ENCODE data around the gene INS.
A peak's percentile ranks its signal among the peaks of the same experiment; 100 is the strongest.

The INS gene

GRCh38 chr11:2139621-2140337 lies 21.2 kb downstream of the INS start:
- Mint-ChIP-seq H3K27me3 (peaks cover 30% of the 10 kb centered on the region), H3K4me1 (ENCODE audit: low read depth) (peaks cover 32% of the 10 kb centered on the region), H3K36me3 (no peaks in the 10 kb centered on the region), H3K4me3 (peak overlapping the region; percentile 47), H3K9me3 (ENCODE audit: low read depth) (no peaks in the 10 kb centered on the region), H3K27ac (no peak overlapping the region)

- Mint-ChIP-seq H3K4me1 (ENCODE audit: low read depth) (peaks cover 31% of the 10 kb centered on the region), H3K4me3 (peak within 1 kb of the TSS; percentile 81), H3K27ac (no peak within 1 kb of the TSS), H3K36me3 (no peaks in the 10 kb centered on the region), H3K27me3 (peaks cover 31% of the 10 kb centered on the region), H3K9me3 (ENCODE audit: low read depth) (no peaks in the 10 kb centered on the region)
Measured at GRCh38 chr11:2139123-2139521, 21.9 kb downstream of the INS start, which contains the start of gene IGF2. Gene IGF2, minus strand, starts transcription at chr11:2139389. Its CDS starts 3,866 bp downstream, at chr11:2135523.

- H3K4me1 Mint-ChIP-seq (ENCODE audit: low read depth), result peaks cover 29% of the 10 kb centered on the region
- no peak overlapping the region for H3K27ac Mint-ChIP-seq
- peak overlapping the region; percentile 81 for H3K4me3 Mint-ChIP-seq
- H3K9me3 Mint-ChIP-seq (ENCODE audit: low read depth), result no peaks in the 10 kb centered on the region
- peaks cover 30% of the 10 kb centered on the region for H3K27me3 Mint-ChIP-seq
- H3K36me3 Mint-ChIP-seq, result no peaks in the 10 kb centered on the region
Measured at GRCh38 chr11:2138431-2139122, 22.4 kb downstream of the INS start.

- peaks cover 24% of the 10 kb centered on the region for H3K4me1 Mint-ChIP-seq (ENCODE audit: low read depth)
- H3K9me3 Mint-ChIP-seq (ENCODE audit: low read depth), result no peaks in the 10 kb centered on the region
- peaks cover 30% of the 10 kb centered on the region for H3K27me3 Mint-ChIP-seq
- no peak overlapping the region for H3K27ac Mint-ChIP-seq
- H3K36me3 Mint-ChIP-seq, result no peaks in the 10 kb centered on the region
- peak overlapping the region; percentile 81 for H3K4me3 Mint-ChIP-seq
Measured at GRCh38 chr11:2138068-2138430, 23.0 kb downstream of the INS start.

GRCh38 chr11:2137202-2138067 lies 23.6 kb downstream of the INS start:
- Mint-ChIP-seq H3K27me3 (peaks cover 25% of the 10 kb centered on the region), H3K4me1 (ENCODE audit: low read depth) (peaks cover 18% of the 10 kb centered on the region), H3K36me3 (no peaks in the 10 kb centered on the region), H3K27ac (no peak overlapping the region), H3K4me3 (peak overlapping the region; percentile 20), H3K9me3 (ENCODE audit: low read depth) (no peaks in the 10 kb centered on the region)

- H3K36me3 Mint-ChIP-seq, result no peaks in the 10 kb centered on the region
- no peaks in the 10 kb centered on the region for H3K9me3 Mint-ChIP-seq (ENCODE audit: low read depth)
- no peak overlapping the region for H3K27ac Mint-ChIP-seq
- H3K4me1 Mint-ChIP-seq (ENCODE audit: low read depth), result peaks cover 13% of the 10 kb centered on the region
- peak overlapping the region; percentile 30 for H3K4me3 Mint-ChIP-seq
- peaks cover 21% of the 10 kb centered on the region for H3K27me3 Mint-ChIP-seq
Measured at GRCh38 chr11:2136952-2137201, 24.1 kb downstream of the INS start.

GRCh38 chr11:2136209-2136951 lies 24.6 kb downstream of the INS start:
- H3K9me3 Mint-ChIP-seq (ENCODE audit: low read depth), result no peaks in the 10 kb centered on the region
- H3K4me1 Mint-ChIP-seq (ENCODE audit: low read depth), result peaks cover 11% of the 10 kb centered on the region
- H3K27me3 Mint-ChIP-seq, result peaks cover 19% of the 10 kb centered on the region
- H3K27ac Mint-ChIP-seq, result no peak overlapping the region
- peak overlapping the region; percentile 30 for H3K4me3 Mint-ChIP-seq
- H3K36me3 Mint-ChIP-seq, result no peaks in the 10 kb centered on the region

- Mint-ChIP-seq H3K36me3 (no peaks in the 10 kb centered on the region), H3K27me3 (peaks cover 16% of the 10 kb centered on the region), H3K4me3 (no peak overlapping the region), H3K4me1 (ENCODE audit: low read depth) (peaks cover 7% of the 10 kb centered on the region), H3K9me3 (ENCODE audit: low read depth) (no peaks in the 10 kb centered on the region), H3K27ac (no peak overlapping the region)
Measured at GRCh38 chr11:2135648-2136201, 25.3 kb downstream of the INS start.

GRCh38 chr11:2135018-2135569 lies 25.9 kb downstream of the INS start:
- H3K4me1 Mint-ChIP-seq (ENCODE audit: low read depth), result peaks cover 6% of the 10 kb centered on the region
- no peaks in the 10 kb centered on the region for H3K9me3 Mint-ChIP-seq (ENCODE audit: low read depth)
- H3K27ac Mint-ChIP-seq, result no peak overlapping the region
- H3K4me3 Mint-ChIP-seq, result no peak overlapping the region
- H3K27me3 Mint-ChIP-seq, result peaks cover 16% of the 10 kb centered on the region
- no peaks in the 10 kb centered on the region for H3K36me3 Mint-ChIP-seq

- no peaks in the 10 kb centered on the region for H3K9me3 Mint-ChIP-seq (ENCODE audit: low read depth)
- H3K27me3 Mint-ChIP-seq, result peaks cover 16% of the 10 kb centered on the region
- no peaks in the 10 kb centered on the region for H3K36me3 Mint-ChIP-seq
- H3K4me1 Mint-ChIP-seq (ENCODE audit: low read depth), result peaks cover 5% of the 10 kb centered on the region
- no peak overlapping the region for H3K4me3 Mint-ChIP-seq
- H3K27ac Mint-ChIP-seq, result no peak overlapping the region
Measured at GRCh38 chr11:2134022-2135010, 26.7 kb downstream of the INS start.

GRCh38 chr11:2133241-2134021 lies 27.6 kb downstream of the INS start:
- Mint-ChIP-seq H3K9me3 (ENCODE audit: low read depth) (no peaks in the 10 kb centered on the region), H3K36me3 (no peaks in the 10 kb centered on the region), H3K27ac (no peak overlapping the region), H3K4me1 (ENCODE audit: low read depth) (peaks cover 4% of the 10 kb centered on the region), H3K4me3 (no peak overlapping the region), H3K27me3 (peaks cover 20% of the 10 kb centered on the region)

- H3K9me3 Mint-ChIP-seq (ENCODE audit: low read depth), result no peaks in the 10 kb centered on the region
- peaks cover 18% of the 10 kb centered on the region for H3K27me3 Mint-ChIP-seq
- no peak overlapping the region for H3K4me3 Mint-ChIP-seq
- no peaks in the 10 kb centered on the region for H3K36me3 Mint-ChIP-seq
- H3K4me1 Mint-ChIP-seq (ENCODE audit: low read depth), result peaks cover 2% of the 10 kb centered on the region
- no peak overlapping the region for H3K27ac Mint-ChIP-seq
Measured at GRCh38 chr11:2132874-2133240, 28.2 kb downstream of the INS start.

GRCh38 chr11:2132246-2132645 lies 28.8 kb downstream of the INS start:
- H3K36me3 Mint-ChIP-seq, result no peaks in the 10 kb centered on the region
- peaks cover 18% of the 10 kb centered on the region for H3K27me3 Mint-ChIP-seq
- H3K9me3 Mint-ChIP-seq (ENCODE audit: low read depth), result no peaks in the 10 kb centered on the region
- H3K4me1 Mint-ChIP-seq (ENCODE audit: low read depth), result peaks cover 2% of the 10 kb centered on the region
- no peak overlapping the region for H3K4me3 Mint-ChIP-seq
- no peak overlapping the region for H3K27ac Mint-ChIP-seq
